Measurements from ENCODE around the gene PRPS1L1. TPM values are rescaled to one million over a fixed set of nuclear protein-coding genes. Genes with fewer than 3 reads are reported as not detected.

Gene PRPS1L1
- total RNA-seq, result not detected

- Histone ChIP-seq H3K9me3 (no peaks in the 10 kb centered on the region), H3K4me3 (no peak within 1 kb of the TSS), H3K36me3 (no peaks in the 10 kb centered on the region), H3K4me1 (no peaks in the 10 kb centered on the region), H3K27me3 (no peaks in the 10 kb centered on the region), H3K27ac (no peak within 1 kb of the TSS)
- no peak for DNase-seq (ENCODE audit: extremely low spot score in 2 of 2)
- TF ChIP-seq POLR2A (IDR thresholded peaks at IDR 0.05), result no peak
- TF ChIP-seq, protein P1, sequence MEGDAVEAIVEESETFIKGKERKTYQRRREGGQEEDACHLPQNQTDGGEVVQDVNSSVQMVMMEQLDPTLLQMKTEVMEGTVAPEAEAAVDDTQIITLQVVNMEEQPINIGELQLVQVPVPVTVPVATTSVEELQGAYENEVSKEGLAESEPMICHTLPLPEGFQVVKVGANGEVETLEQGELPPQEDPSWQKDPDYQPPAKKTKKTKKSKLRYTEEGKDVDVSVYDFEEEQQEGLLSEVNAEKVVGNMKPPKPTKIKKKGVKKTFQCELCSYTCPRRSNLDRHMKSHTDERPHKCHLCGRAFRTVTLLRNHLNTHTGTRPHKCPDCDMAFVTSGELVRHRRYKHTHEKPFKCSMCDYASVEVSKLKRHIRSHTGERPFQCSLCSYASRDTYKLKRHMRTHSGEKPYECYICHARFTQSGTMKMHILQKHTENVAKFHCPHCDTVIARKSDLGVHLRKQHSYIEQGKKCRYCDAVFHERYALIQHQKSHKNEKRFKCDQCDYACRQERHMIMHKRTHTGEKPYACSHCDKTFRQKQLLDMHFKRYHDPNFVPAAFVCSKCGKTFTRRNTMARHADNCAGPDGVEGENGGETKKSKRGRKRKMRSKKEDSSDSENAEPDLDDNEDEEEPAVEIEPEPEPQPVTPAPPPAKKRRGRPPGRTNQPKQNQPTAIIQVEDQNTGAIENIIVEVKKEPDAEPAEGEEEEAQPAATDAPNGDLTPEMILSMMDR (IDR thresholded peaks at IDR 0.05), result no peak
- no peak for TF ChIP-seq POLR2AphosphoS5 (IDR thresholded peaks at IDR 0.05; ENCODE audit: insufficient read depth in 1 of 2, low read depth in 1 of 2)
- intact Hi-C loops (cut with DNase I), result no loop called here
Observed at GRCh38 chr7:18027628-18028027, at the start of gene PRPS1L1. Gene PRPS1L1, minus strand, starts transcription at chr7:18027846.

GRCh38 chr7:18076461-18076860 is 48.8 kb upstream of the PRPS1L1 start:
- no peak overlapping the region for H3K4me3 ChIP-seq
- no peak for DNase-seq (ENCODE audit: extremely low spot score in 2 of 2)
- no peaks in the 10 kb centered on the region for H3K9me3 ChIP-seq
- no peak overlapping the region for H3K27ac ChIP-seq
- no peaks in the 10 kb centered on the region for H3K27me3 ChIP-seq
- no peaks in the 10 kb centered on the region for H3K4me1 ChIP-seq
- intact Hi-C loops (cut with DNase I), result no loop called here
- TF ChIP-seq, protein P1 (IDR thresholded peaks at IDR 0.05), result no peak
- TF ChIP-seq POLR2AphosphoS5 (IDR thresholded peaks at IDR 0.05; ENCODE audit: insufficient read depth in 1 of 2, low read depth in 1 of 2) (no peak), POLR2A (IDR thresholded peaks at IDR 0.05) (no peak)
- H3K36me3 ChIP-seq, result no peaks in the 10 kb centered on the region

GRCh38 chr7:18068745-18069144 is 41.1 kb upstream of the PRPS1L1 start:
- Histone ChIP-seq H3K36me3 (no peaks in the 10 kb centered on the region), H3K27ac (no peak overlapping the region), H3K4me3 (no peak overlapping the region), H3K9me3 (no peaks in the 10 kb centered on the region), H3K4me1 (no peaks in the 10 kb centered on the region), H3K27me3 (no peaks in the 10 kb centered on the region)
- no peak for DNase-seq (ENCODE audit: extremely low spot score in 2 of 2)
- TF ChIP-seq, protein P1 (IDR thresholded peaks at IDR 0.05), result no peak
- TF ChIP-seq POLR2AphosphoS5 (IDR thresholded peaks at IDR 0.05; ENCODE audit: insufficient read depth in 1 of 2, low read depth in 1 of 2) (no peak), POLR2A (IDR thresholded peaks at IDR 0.05) (no peak)
- intact Hi-C loops (cut with DNase I), result no loop called here

DNA sequence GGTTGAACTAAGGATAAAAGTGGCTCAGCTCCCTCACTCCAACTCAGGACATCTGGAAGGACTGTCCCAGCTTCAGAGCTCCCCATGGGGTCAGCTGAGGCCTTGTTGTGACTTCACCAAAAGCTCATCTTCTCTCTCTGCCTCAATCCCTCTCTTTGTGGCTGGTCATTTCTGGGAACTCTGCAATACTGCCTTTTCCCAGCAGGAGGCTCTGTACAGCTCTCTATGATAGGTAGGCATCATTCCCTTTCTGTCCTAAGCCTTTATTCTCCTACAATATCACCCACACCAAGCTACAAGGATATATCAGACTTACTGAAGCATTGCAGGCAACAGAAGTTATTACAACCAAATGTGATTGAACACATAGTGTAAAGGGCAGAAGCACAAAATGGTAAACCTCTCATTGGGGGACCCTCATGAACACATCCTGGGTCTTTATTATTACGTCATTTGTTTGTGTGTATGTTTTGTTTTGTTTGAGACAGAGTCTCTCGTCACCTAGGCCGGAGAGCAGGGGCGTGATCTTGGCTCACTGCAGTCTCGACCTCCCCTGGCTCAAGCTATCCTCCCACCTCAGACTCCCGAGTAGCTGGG is 36.7 kb upstream of the PRPS1L1 start:
- no peak overlapping the region for H3K27ac ChIP-seq
- TF ChIP-seq POLR2A (IDR thresholded peaks at IDR 0.05) (no peak), POLR2AphosphoS5 (IDR thresholded peaks at IDR 0.05; ENCODE audit: insufficient read depth in 1 of 2, low read depth in 1 of 2) (no peak)
- TF ChIP-seq, protein P1 (IDR thresholded peaks at IDR 0.05), result peak in 1 of 3 experiments; percentile 34
- no peak overlapping the region for H3K4me3 ChIP-seq
- no peaks in the 10 kb centered on the region for H3K4me1 ChIP-seq
- intact Hi-C loops (cut with DNase I), result no loop called here
- no peaks in the 10 kb centered on the region for H3K36me3 ChIP-seq
- no peaks in the 10 kb centered on the region for H3K27me3 ChIP-seq
- no peak for DNase-seq (ENCODE audit: extremely low spot score in 2 of 2)
- H3K9me3 ChIP-seq, result no peaks in the 10 kb centered on the region

- no peak for DNase-seq (ENCODE audit: extremely low spot score in 2 of 2)
- Histone ChIP-seq H3K36me3 (no peaks in the 10 kb centered on the region), H3K4me1 (no peaks in the 10 kb centered on the region), H3K27ac (no peak overlapping the region), H3K27me3 (no peaks in the 10 kb centered on the region), H3K4me3 (no peak overlapping the region), H3K9me3 (no peaks in the 10 kb centered on the region)
- TF ChIP-seq POLR2AphosphoS5 (IDR thresholded peaks at IDR 0.05; ENCODE audit: insufficient read depth in 1 of 2, low read depth in 1 of 2), result no peak
- no peak for TF ChIP-seq POLR2A (IDR thresholded peaks at IDR 0.05)
- TF ChIP-seq, protein P1 (IDR thresholded peaks at IDR 0.05), result no peak
- intact Hi-C loops (cut with DNase I), result loop anchor here (2.0 kb wide), 1 partner anchor 19 kb away; no protein-coding TSS in a partner anchor
Observed at GRCh38 chr7:18063149-18063901, 35.7 kb upstream of the PRPS1L1 start.

Measured in vagina (tissue), 2 donors.